Measurements from ENCODE around the gene TGM6.
A peak's percentile ranks its signal among the peaks of the same experiment; 100 is the strongest.
"Not testable (repeated sequence)": the region's sequence is repeated elsewhere in the genome, so short reads cannot be mapped to it uniquely, and the experiment has no call there.

Gene TGM6

DNA sequence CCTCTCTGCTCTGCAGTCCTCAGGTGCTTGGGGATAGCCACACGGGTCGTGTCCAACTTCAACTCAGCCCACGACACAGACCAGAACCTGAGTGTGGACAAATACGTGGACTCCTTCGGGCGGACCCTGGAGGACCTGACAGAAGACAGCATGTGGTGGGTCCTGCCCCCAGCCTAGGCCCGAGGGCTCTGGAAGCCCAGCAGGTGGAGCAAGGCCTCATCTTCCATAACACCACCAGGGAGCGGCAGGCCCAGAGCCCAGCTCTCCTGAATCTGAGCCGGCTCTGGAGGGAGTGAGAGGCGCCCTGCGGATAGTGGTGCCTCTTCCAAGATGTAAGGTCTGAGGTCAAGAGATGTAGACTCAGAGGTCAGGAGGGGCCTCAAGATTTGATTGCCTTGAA is 19.6 kb downstream of the TGM6 start:
- no peak for DNase-seq

- no peak for DNase-seq
Observed at GRCh38 chr20:2401527-2401926, 20.8 kb downstream of the TGM6 start.

GRCh38 chr20:2402271-2402980 is 21.7 kb downstream of the TGM6 start:
- DNase-seq, result no peak

DNA sequence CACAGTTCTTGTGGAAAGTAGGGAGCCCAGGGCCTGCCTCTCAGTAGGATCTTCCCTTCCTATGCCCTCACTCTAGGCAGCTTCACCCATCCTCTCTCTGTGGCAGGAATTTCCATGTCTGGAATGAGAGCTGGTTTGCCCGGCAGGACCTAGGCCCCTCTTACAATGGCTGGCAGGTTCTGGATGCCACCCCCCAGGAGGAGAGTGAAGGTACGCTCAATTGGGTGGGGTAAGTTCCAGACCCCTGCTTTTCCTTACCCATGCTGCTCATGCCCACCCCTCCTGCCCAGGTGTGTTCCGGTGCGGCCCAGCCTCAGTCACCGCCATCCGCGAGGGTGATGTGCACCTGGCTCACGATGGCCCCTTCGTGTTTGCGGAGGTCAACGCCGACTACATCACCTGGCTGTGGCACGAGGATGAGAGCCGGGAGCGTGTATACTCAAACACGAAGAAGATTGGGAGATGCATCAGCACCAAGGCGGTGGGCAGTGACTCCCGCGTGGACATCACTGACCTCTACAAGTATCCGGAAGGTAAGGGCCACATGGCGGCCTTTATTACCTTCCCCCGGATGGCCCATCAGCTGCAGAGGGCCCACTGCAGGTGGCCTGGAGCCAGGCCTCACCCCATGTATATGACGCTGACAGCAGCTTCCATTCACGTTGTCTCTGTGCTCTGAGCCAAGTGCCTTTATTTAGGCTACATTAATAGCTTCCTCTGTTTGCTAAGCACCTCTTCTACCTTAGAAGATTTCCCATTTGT is 22.8 kb downstream of the TGM6 start:
- no peak for DNase-seq

GRCh38 chr20:2405693-2406065 is 25.0 kb downstream of the TGM6 start:
- no peak for DNase-seq

- DNase-seq, result not testable (repeated sequence)
Observed at GRCh38 chr20:2407355-2407754, 26.7 kb downstream of the TGM6 start.

- no peak for DNase-seq
Observed at GRCh38 chr20:2408111-2408510, 27.4 kb downstream of the TGM6 start.

GRCh38 chr20:2416541-2417212 is 36.0 kb downstream of the TGM6 start:
- DNase-seq, result no peak

DNA sequence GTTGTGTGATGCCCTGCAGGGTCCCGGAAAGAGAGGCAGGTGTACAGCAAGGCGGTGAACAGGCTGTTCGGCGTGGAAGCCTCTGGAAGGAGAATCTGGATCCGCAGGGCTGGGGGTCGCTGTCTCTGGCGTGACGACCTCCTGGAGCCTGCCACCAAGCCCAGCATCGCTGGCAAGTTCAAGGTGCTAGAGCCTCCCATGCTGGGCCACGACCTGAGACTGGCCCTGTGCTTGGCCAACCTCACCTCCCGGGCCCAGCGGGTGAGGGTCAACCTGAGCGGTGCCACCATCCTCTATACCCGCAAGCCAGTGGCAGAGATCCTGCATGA is 36.5 kb downstream of the TGM6 start:
- DNase-seq, result no peak

DNA sequence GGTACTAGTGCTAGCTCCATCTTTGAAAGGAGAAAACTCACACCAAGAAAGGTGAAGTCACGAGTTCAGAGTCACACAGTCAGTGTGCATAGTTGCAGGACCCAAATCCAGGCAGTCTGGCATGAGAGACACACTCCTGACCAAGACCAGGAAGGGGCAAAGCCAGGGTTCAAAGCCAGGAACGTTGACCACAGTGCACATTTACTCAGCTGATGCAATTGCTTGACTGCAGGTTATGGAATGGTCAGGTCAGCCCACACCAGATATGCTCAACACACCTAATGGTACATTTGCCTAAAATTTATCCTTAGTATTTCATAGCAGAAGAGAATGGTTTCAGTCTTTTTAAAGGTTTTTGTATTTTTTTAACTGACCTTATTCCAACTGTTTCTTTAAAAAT is 37.7 kb downstream of the TGM6 start:
- DNase-seq, result no peak

GRCh38 chr20:2420510-2420909 is 39.8 kb downstream of the TGM6 start:
- DNase-seq, result no peak

DNA sequence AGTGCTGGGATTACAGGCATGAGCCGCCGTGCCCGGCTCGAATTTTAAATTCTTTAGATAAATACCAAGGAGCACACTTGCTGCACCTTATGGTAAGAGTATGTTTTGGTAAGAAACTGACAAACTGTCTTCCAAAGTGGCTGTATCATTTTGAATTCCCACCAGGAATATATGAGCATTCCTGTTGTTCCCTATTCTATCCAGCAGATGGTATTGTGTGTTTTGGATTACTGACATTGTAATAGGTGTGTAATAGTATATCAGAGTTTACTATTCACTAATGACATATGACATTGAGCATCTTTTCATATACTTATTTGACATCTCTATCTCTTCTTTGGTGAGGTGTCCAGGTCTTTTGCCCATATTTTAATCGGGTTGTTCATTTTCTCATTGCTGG is 40.5 kb downstream of the TGM6 start:
- DNase-seq, result no peak

- no peak for DNase-seq
Observed at GRCh38 chr20:2429051-2429450, 48.4 kb downstream of the TGM6 start.

DNA sequence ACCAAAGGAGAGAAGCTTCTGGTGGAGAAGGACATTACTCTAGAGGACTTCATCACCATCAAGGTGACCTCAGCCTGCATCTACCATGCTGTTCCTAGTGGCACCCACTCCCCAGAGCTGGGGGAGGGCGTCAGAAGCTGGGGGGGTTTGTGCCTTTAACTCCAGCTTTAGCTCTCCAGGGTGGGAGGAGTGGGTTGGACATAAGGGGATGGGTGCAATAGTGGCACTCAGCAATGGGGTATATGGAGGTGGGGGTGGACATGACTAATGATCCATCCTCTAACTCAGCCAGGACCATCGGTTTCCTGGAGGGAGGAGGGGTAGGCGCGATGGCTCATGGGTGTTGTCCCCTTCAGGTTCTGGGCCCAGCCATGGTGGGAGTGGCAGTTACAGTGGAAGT is 49.8 kb downstream of the TGM6 start:
- no peak for DNase-seq

- DNase-seq, result no peak
Observed at GRCh38 chr20:2431185-2431584, 50.5 kb downstream of the TGM6 start.

DNA sequence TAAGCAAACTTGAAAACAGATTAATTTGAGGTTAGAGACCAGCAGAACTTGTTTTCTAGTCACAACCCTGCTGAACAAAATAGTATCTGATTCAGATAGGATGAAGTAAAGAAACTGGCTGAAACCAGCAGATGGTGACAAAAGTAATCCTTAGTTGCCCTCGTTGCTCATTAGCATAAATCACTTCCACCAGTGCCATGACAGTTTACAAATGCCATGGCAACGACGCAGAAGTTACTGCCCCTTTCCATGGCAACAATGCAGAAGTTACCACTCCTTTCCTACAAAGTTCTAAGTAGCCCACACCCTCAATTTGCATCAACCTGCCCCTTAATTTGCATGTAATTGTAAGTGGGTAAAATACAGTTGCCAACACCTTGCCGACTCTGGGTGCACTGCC is 66.1 kb downstream of the TGM6 start:
- no peak for DNase-seq

- DNase-seq, result peak; percentile 33
Observed at GRCh38 chr20:2449386-2449785, 68.7 kb downstream of the TGM6 start.

DNA sequence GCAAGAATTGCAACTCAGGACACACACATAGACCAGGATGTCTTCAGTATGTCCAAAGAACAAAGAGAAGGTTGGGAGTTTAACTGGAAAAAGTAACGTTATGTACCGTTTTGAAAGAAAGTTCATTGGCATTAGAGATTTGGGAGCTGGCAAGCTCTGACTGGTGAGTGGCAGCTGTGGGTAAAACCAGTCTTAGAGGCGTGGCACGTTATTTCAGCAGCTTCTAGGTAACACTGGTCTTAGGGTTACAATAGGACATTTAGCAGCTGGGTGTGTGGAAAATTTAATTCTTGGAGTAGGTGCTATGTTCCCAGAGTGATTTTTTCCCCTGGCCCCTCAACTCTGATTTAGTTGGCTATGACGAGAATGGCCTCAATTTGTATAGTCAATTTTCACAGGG is 70.7 kb downstream of the TGM6 start:
- no peak for DNase-seq

GRCh38 chr20:2451939-2452732 is 71.4 kb downstream of the TGM6 start:
- peak; percentile 66 for DNase-seq

- no peak for DNase-seq
Observed at GRCh38 chr20:2453792-2454191, 73.1 kb downstream of the TGM6 start.

- no peak for DNase-seq
Observed at GRCh38 chr20:2455771-2456497, 75.2 kb downstream of the TGM6 start.

- DNase-seq, result no peak
Observed at GRCh38 chr20:2458919-2459499, 78.3 kb downstream of the TGM6 start.
